ENCODE measurements around the gene MTO1. TPM values are rescaled to one million over a fixed set of nuclear protein-coding genes. Genes with fewer than 3 reads are reported as not detected.

Gene MTO1
- total and polyA plus RNA-seq, 2 donors from 2014 or later = 14.9 to 32.8 TPM

- Histone ChIP-seq H3K4me3 (ENCODE audit: low read length in 3 of 3) (no peak overlapping the region), H3K36me3 (ENCODE audit: control insufficient read depth in 2 of 3, insufficient read depth in 3 of 3, low read length in 3 of 3) (peaks cover 6 to 45% (median 28%) of the 10 kb centered on the region in 3 donors), H3K27ac (ENCODE audit: low read depth in 2 of 2, low read length in 2 of 2) (no peak overlapping the region), H3K9me3 (ENCODE audit: control insufficient read depth in 2 of 3, insufficient read depth in 1 of 3, low read length in 3 of 3) (no peaks in the 10 kb centered on the region), H3K27me3 (ENCODE audit: control insufficient read depth, insufficient read depth, low read length) (no peaks in the 10 kb centered on the region), H3K4me1 (ENCODE audit: control insufficient read depth in 2 of 3, insufficient read depth in 2 of 3, low read depth in 1 of 3, low read length in 3 of 3) (no peaks in the 10 kb centered on the region), H3K9ac (ENCODE audit: low read length in 3 of 3) (no peak overlapping the region)
- intact Hi-C loops (cut with DNase I) = no loop called here
- no peak for TF ChIP-seq CTCF (IDR thresholded peaks at IDR 0.05; ENCODE audit: borderline replicate concordance, extremely low read depth, insufficient read depth)
- no peak for FAIRE-seq
- no peak for DNase-seq
Observed at GRCh38 chr6:73481969-73482368, 20.4 kb downstream of the MTO1 start.

GRCh38 chr6:73484438-73484837 lies 22.9 kb downstream of the MTO1 start:
- no peak overlapping the region for H3K4me3 ChIP-seq (ENCODE audit: low read length in 3 of 3)
- intact Hi-C loops (cut with DNase I) = no loop called here
- H3K9ac ChIP-seq (ENCODE audit: low read length in 3 of 3) = no peak overlapping the region
- no peaks in the 10 kb centered on the region for H3K4me1 ChIP-seq (ENCODE audit: control insufficient read depth in 2 of 3, insufficient read depth in 2 of 3, low read depth in 1 of 3, low read length in 3 of 3)
- H3K27ac ChIP-seq (ENCODE audit: low read depth in 2 of 2, low read length in 2 of 2) = no peak overlapping the region
- no peaks in the 10 kb centered on the region for H3K9me3 ChIP-seq (ENCODE audit: control insufficient read depth in 2 of 3, insufficient read depth in 1 of 3, low read length in 3 of 3)
- H3K27me3 ChIP-seq (ENCODE audit: control insufficient read depth, insufficient read depth, low read length) = no peaks in the 10 kb centered on the region
- DNase-seq = no peak
- FAIRE-seq = no peak
- peaks cover 11 to 51% (median 35%) of the 10 kb centered on the region in 3 donors for H3K36me3 ChIP-seq (ENCODE audit: control insufficient read depth in 2 of 3, insufficient read depth in 3 of 3, low read length in 3 of 3)
- no peak for TF ChIP-seq CTCF (IDR thresholded peaks at IDR 0.05; ENCODE audit: borderline replicate concordance, extremely low read depth, insufficient read depth)

- Histone ChIP-seq H3K27me3 (ENCODE audit: control insufficient read depth, insufficient read depth, low read length) (no peaks in the 10 kb centered on the region), H3K4me1 (ENCODE audit: control insufficient read depth in 2 of 3, insufficient read depth in 2 of 3, low read depth in 1 of 3, low read length in 3 of 3) (no peaks in the 10 kb centered on the region), H3K9ac (ENCODE audit: low read length in 3 of 3) (no peak overlapping the region), H3K27ac (ENCODE audit: low read depth in 2 of 2, low read length in 2 of 2) (no peak overlapping the region), H3K36me3 (ENCODE audit: control insufficient read depth in 2 of 3, insufficient read depth in 3 of 3, low read length in 3 of 3) (peaks cover 5 to 46% (median 21%) of the 10 kb centered on the region in 3 donors), H3K4me3 (ENCODE audit: low read length in 3 of 3) (no peak overlapping the region), H3K9me3 (ENCODE audit: control insufficient read depth in 2 of 3, insufficient read depth in 1 of 3, low read length in 3 of 3) (no peaks in the 10 kb centered on the region)
- FAIRE-seq = no peak
- intact Hi-C loops (cut with DNase I) = no loop called here
- DNase-seq = no peak
- TF ChIP-seq CTCF (IDR thresholded peaks at IDR 0.05; ENCODE audit: borderline replicate concordance, extremely low read depth, insufficient read depth) = no peak
Observed at GRCh38 chr6:73487473-73487872, 25.9 kb downstream of the MTO1 start.

- Histone ChIP-seq H3K9ac (ENCODE audit: low read length in 3 of 3) (no peak overlapping the region), H3K9me3 (ENCODE audit: control insufficient read depth in 2 of 3, insufficient read depth in 1 of 3, low read length in 3 of 3) (no peaks in the 10 kb centered on the region), H3K36me3 (ENCODE audit: control insufficient read depth in 2 of 3, insufficient read depth in 3 of 3, low read length in 3 of 3) (peaks cover 5 to 27% (median 19%) of the 10 kb centered on the region in 3 donors), H3K4me3 (ENCODE audit: low read length in 3 of 3) (no peak overlapping the region), H3K4me1 (ENCODE audit: control insufficient read depth in 2 of 3, insufficient read depth in 2 of 3, low read depth in 1 of 3, low read length in 3 of 3) (no peaks in the 10 kb centered on the region), H3K27me3 (ENCODE audit: control insufficient read depth, insufficient read depth, low read length) (no peaks in the 10 kb centered on the region), H3K27ac (ENCODE audit: low read depth in 2 of 2, low read length in 2 of 2) (no peak overlapping the region)
- no peak for FAIRE-seq
- intact Hi-C loops (cut with DNase I) = no loop called here
- no peak for DNase-seq
- no peak for TF ChIP-seq CTCF (IDR thresholded peaks at IDR 0.05; ENCODE audit: borderline replicate concordance, extremely low read depth, insufficient read depth)
Observed at GRCh38 chr6:73491377-73491776, 29.8 kb downstream of the MTO1 start.
